IPS DF 4.7 (cell line): Measurements from ENCODE around the gene PAM16.
"Not testable (repeated sequence)": the region's sequence is repeated elsewhere in the genome, so short reads cannot be mapped to it uniquely, and the experiment has no call there.

Source experiments
- DNase-seq: peaks from one replicate; pipeline ENCODE4 v3.0.0-alpha.2; 2013; ENCODE audit warnings: low spot score; ENCODE audit errors: extremely low read depth

Gene PAM16

GRCh38 chr16:4353675-4354074 is 2.6 kb upstream of the PAM16 start:
- DNase-seq, result no peak

GRCh38 chr16:4352843-4353242 is 1.7 kb upstream of the PAM16 start:
- no peak for DNase-seq

- no peak for DNase-seq
These were observed 759 bp upstream of the PAM16 start for GRCh38 chr16:4351880-4352279.

- no peak for DNase-seq
These were observed 745 bp downstream of the PAM16 start for GRCh38 chr16:4350365-4350786.

- DNase-seq, result no peak
These were observed 1.8 kb downstream of the PAM16 start for GRCh38 chr16:4349332-4349731.

GRCh38 chr16:4347765-4348509 is 3.2 kb downstream of the PAM16 start:
- no peak for DNase-seq

- no peak for DNase-seq
These were observed 4.1 kb downstream of the PAM16 start for GRCh38 chr16:4347010-4347409.

- DNase-seq, result no peak
These were observed 5.0 kb downstream of the PAM16 start for GRCh38 chr16:4345836-4346781.

GRCh38 chr16:4344983-4345835 is 5.9 kb downstream of the PAM16 start:
- DNase-seq, result no peak

GRCh38 chr16:4344300-4344982 is 6.7 kb downstream of the PAM16 start:
- DNase-seq, result not testable (repeated sequence)

GRCh38 chr16:4342866-4343744 is 8.0 kb downstream of the PAM16 start:
- no peak for DNase-seq

- no peak for DNase-seq
These were observed 9.9 kb downstream of the PAM16 start for GRCh38 chr16:4341250-4341649.

GRCh38 chr16:4340443-4340842 is 10.7 kb downstream of the PAM16 start:
- DNase-seq, result no peak

GRCh38 chr16:4339909-4340308 is 11.2 kb downstream of the PAM16 start:
- DNase-seq, result no peak

- no peak for DNase-seq
These were observed 11.7 kb downstream of the PAM16 start for GRCh38 chr16:4339455-4339854.

- DNase-seq, result no peak
These were observed 12.3 kb downstream of the PAM16 start for GRCh38 chr16:4338712-4339299.

GRCh38 chr16:4338125-4338582 is 13.0 kb downstream of the PAM16 start:
- DNase-seq, result no peak

- no peak for DNase-seq
These were observed 13.5 kb downstream of the PAM16 start for GRCh38 chr16:4337540-4338088.
